SU-DHL-6 (cell line): Measurements from ENCODE around the gene PTH1R.

Experiments used
- EZH2phosphoT487 ChIP-seq: fragments of 200-600 bp; sonication (generic), shearing (Covaris generic); conservative IDR thresholded peaks from 2 replicates; pipeline ENCODE4 v1.6.1; 2018; ENCODE audit warnings: mild to moderate bottlenecking, antibody characterized with exemption, low read length, moderate library complexity, mixed read lengths
- TF ChIP-seq, protein P1 (sequence below): fragments of 200-600 bp; sonication (generic); IDR thresholded peaks from one replicate; pipeline ENCODE4 v1.5.1; 2017; ENCODE audit warnings: antibody characterized with exemption, mild to moderate bottlenecking, low read length, moderate library complexity; ENCODE audit not compliant: insufficient read depth, poor library complexity, severe bottlenecking

- TF ChIP-seq, protein P1, sequence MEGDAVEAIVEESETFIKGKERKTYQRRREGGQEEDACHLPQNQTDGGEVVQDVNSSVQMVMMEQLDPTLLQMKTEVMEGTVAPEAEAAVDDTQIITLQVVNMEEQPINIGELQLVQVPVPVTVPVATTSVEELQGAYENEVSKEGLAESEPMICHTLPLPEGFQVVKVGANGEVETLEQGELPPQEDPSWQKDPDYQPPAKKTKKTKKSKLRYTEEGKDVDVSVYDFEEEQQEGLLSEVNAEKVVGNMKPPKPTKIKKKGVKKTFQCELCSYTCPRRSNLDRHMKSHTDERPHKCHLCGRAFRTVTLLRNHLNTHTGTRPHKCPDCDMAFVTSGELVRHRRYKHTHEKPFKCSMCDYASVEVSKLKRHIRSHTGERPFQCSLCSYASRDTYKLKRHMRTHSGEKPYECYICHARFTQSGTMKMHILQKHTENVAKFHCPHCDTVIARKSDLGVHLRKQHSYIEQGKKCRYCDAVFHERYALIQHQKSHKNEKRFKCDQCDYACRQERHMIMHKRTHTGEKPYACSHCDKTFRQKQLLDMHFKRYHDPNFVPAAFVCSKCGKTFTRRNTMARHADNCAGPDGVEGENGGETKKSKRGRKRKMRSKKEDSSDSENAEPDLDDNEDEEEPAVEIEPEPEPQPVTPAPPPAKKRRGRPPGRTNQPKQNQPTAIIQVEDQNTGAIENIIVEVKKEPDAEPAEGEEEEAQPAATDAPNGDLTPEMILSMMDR = no peak
- TF ChIP-seq EZH2phosphoT487 = no peak
These were observed 8.6 kb upstream of the PTH1R start for GRCh38 chr3:46868948-46869347.
